ENCODE data around the gene EHHADH. TPM values are rescaled to one million over a fixed set of nuclear protein-coding genes. Genes with fewer than 3 reads are reported as not detected.

The EHHADH gene
- total RNA-seq, 1 donor, result 4.3 TPM

- no peak for TF ChIP-seq CTCF (IDR thresholded peaks at IDR 0.05; ENCODE audit: insufficient read depth, low read length)
- no peak for DNase-seq (ENCODE audit: low read depth)
- H3K4me3 ChIP-seq (ENCODE audit: low read depth, low read length), result no peak overlapping the region
These were observed 102.5 kb downstream of the EHHADH start for GRCh38 chr3:185151101-185151963.

GRCh38 chr3:185150561-185150960 is 103.3 kb downstream of the EHHADH start:
- no peak for TF ChIP-seq CTCF (IDR thresholded peaks at IDR 0.05; ENCODE audit: insufficient read depth, low read length)
- H3K4me3 ChIP-seq (ENCODE audit: low read depth, low read length), result no peak overlapping the region
- no peak for DNase-seq (ENCODE audit: low read depth)

- DNase-seq (ENCODE audit: low read depth), result no peak
- H3K4me3 ChIP-seq (ENCODE audit: low read depth, low read length), result no peak overlapping the region
- no peak for TF ChIP-seq CTCF (IDR thresholded peaks at IDR 0.05; ENCODE audit: insufficient read depth, low read length)
These were observed 104.3 kb downstream of the EHHADH start for GRCh38 chr3:185149591-185149990.

- DNase-seq (ENCODE audit: low read depth), result no peak
- TF ChIP-seq CTCF (IDR thresholded peaks at IDR 0.05; ENCODE audit: insufficient read depth, low read length), result no peak
- no peak overlapping the region for H3K4me3 ChIP-seq (ENCODE audit: low read depth, low read length)
These were observed 108.3 kb downstream of the EHHADH start for GRCh38 chr3:185145511-185145910.

- H3K4me3 ChIP-seq (ENCODE audit: low read depth, low read length), result no peak overlapping the region
- DNase-seq (ENCODE audit: low read depth), result no peak
- TF ChIP-seq CTCF (IDR thresholded peaks at IDR 0.05; ENCODE audit: insufficient read depth, low read length), result no peak
These were observed 109.1 kb downstream of the EHHADH start for GRCh38 chr3:185144784-185145183.

Small RNA genes within 50 kb of the gene (small RNA-seq; reads per million reads assigned to genes)
- gene MIR5588, result not detected

Other genes starting within 250 kb of the EHHADH start
- 0.16 and 1.1 TPM in 2 replicates for gene C3orf70, start 101.0 kb downstream of the EHHADH start, total RNA-seq (ENCODE audit: low replicate concordance)
- gene MAP3K13, start 109.1 kb upstream of the EHHADH start, total RNA-seq (ENCODE audit: low replicate concordance), result 13.0 and 21.9 TPM in 2 replicates
- 11.6 and 14.5 TPM in 2 replicates for gene TMEM41A, start 245.0 kb upstream of the EHHADH start, total RNA-seq (ENCODE audit: low replicate concordance)